ENCODE results near the gene LMF1.

LMF1 gene

GRCh38 chr16:916035-916799, 54.6 kb downstream of the LMF1 start:
- no peak overlapping the region for H3K4me3 ChIP-seq (ENCODE audit: low read depth, low read length)
- no peak for TF ChIP-seq CTCF (IDR thresholded peaks at IDR 0.05; ENCODE audit: insufficient read depth, low read length, missing control alignments)
- ChIA-PET POLR2A (no interaction called here), CTCF (no interaction called here)
- no peak for DNase-seq (ENCODE audit: low read depth, low spot score)

GRCh38 chr16:915546-915945, 55.2 kb downstream of the LMF1 start:
- ChIA-PET POLR2A (no interaction called here), CTCF (no interaction called here)
- DNase-seq (ENCODE audit: low read depth, low spot score), result no peak
- no peak for TF ChIP-seq CTCF (IDR thresholded peaks at IDR 0.05; ENCODE audit: insufficient read depth, low read length, missing control alignments)
- H3K4me3 ChIP-seq (ENCODE audit: low read depth, low read length), result no peak overlapping the region

GRCh38 chr16:914440-914839, 56.3 kb downstream of the LMF1 start:
- CTCF ChIA-PET, result no interaction called here
- DNase-seq (ENCODE audit: low read depth, low spot score), result no peak
- POLR2A ChIA-PET, result no interaction called here
- no peak overlapping the region for H3K4me3 ChIP-seq (ENCODE audit: low read depth, low read length)
- no peak for TF ChIP-seq CTCF (IDR thresholded peaks at IDR 0.05; ENCODE audit: insufficient read depth, low read length, missing control alignments)

- no peak for DNase-seq (ENCODE audit: low read depth, low spot score)
- CTCF ChIA-PET, result no interaction called here
- no peak overlapping the region for H3K4me3 ChIP-seq (ENCODE audit: low read depth, low read length)
- POLR2A ChIA-PET, result no interaction called here
- TF ChIP-seq CTCF (IDR thresholded peaks at IDR 0.05; ENCODE audit: insufficient read depth, low read length, missing control alignments), result no peak
These were observed 56.9 kb downstream of the LMF1 start for GRCh38 chr16:913817-914439.

GRCh38 chr16:912684-913613, 57.8 kb downstream of the LMF1 start:
- ChIA-PET CTCF (no interaction called here), POLR2A (no interaction called here)
- H3K4me3 ChIP-seq (ENCODE audit: low read depth, low read length), result no peak overlapping the region
- TF ChIP-seq CTCF (IDR thresholded peaks at IDR 0.05; ENCODE audit: insufficient read depth, low read length, missing control alignments), result no peak
- DNase-seq (ENCODE audit: low read depth, low spot score), result no peak

GRCh38 chr16:912322-912683, 58.5 kb downstream of the LMF1 start:
- H3K4me3 ChIP-seq (ENCODE audit: low read depth, low read length), result no peak overlapping the region
- DNase-seq (ENCODE audit: low read depth, low spot score), result no peak
- TF ChIP-seq CTCF (IDR thresholded peaks at IDR 0.05; ENCODE audit: insufficient read depth, low read length, missing control alignments), result no peak
- ChIA-PET POLR2A (no interaction called here), CTCF (no interaction called here)
